Nephron (organoid): ENCODE results near the gene OBP2A.

Experiments
- H3K27ac Mint-ChIP-seq, 3 experiments: 2 replicates each; pipeline ENCODE4 v1.8.0; 2020; ENCODE audit warnings: mixed read lengths in 3 of 3, mild to moderate bottlenecking in 2 of 3, moderate library complexity in 1 of 3
- H3K27me3 Mint-ChIP-seq: 2 replicates; pipeline ENCODE4 v1.8.0; 2021; ENCODE audit warnings: low read depth, mild to moderate bottlenecking, moderate library complexity, mixed read lengths
- H3K36me3 Mint-ChIP-seq: 2 replicates; pipeline ENCODE4 v1.8.0; 2020; ENCODE audit warnings: low read depth, mixed read lengths
- H3K4me1 Mint-ChIP-seq: 2 replicates; pipeline ENCODE4 v1.8.0; 2020; ENCODE audit warnings: mixed read lengths
- H3K4me3 Mint-ChIP-seq, 3 experiments: 2 replicates each; pipeline ENCODE4 v1.8.0; 2020; ENCODE audit warnings: mild to moderate bottlenecking in 3 of 3, mixed read lengths in 3 of 3, moderate library complexity in 2 of 3
- H3K9me3 Mint-ChIP-seq: 2 replicates; pipeline ENCODE4 v1.8.0; 2020; ENCODE audit warnings: mixed read lengths
- CTCF ChIP-seq, 3 experiments: fragments of 200-600 bp; sonication (generic); IDR thresholded peaks; one replicate each; pipeline ENCODE4 v1.5.0; 2021; ENCODE audit warnings: antibody characterized with exemption in 3 of 3; ENCODE audit not compliant: unreplicated experiment in 3 of 3

Gene OBP2A

DNA sequence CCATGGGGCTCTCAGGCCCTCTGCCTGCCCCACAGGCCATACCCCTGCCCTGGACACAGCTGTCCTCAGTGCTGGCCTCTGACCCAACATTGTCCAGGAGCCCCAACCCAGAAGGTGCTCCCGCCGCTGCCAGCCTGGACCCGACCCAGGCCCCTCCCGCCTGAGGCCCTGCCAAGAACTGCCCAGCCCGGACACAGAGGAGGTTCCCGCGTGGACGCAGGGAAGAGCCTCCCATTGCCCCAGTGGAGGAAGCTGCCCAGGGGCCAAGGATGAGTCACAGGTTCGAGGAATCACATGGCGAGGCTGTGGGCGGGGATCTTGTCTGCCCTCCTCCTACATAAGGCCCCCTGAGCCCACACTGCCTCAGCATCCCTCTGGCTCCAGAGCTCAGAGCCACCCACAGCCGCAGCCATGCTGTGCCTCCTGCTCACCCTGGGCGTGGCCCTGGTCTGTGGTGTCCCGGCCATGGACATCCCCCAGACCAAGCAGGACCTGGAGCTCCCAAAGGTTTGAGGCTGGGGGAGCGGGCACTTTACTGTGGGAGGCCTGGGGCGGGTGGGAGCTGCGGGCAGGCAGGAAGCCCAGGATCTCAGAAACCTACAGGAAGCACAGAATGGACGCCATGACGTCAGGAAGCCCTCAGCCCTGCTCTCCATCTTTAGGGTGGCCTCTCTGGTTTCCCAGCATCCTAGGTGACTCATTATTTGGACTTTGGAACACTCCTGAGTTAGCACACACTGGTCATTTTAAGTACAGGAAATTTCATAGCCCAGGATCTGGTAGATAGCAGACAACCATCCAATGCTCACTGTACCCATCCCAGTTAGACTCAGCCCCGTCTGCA is 15.7 kb downstream of the OBP2A start, which contains the start of gene PAEP:
PAEP (plus strand) TSS at position 366 of the 844 bp plus-strand sequence.
- Mint-ChIP-seq H3K36me3 (no peaks in the 10 kb centered on the region), H3K4me3 (no peak within 1 kb of the TSS), H3K4me1 (no peaks in the 10 kb centered on the region), H3K27me3 (peaks cover 12% of the 10 kb centered on the region), H3K9me3 (peaks cover 4% of the 10 kb centered on the region), H3K27ac (no peak within 1 kb of the TSS)
- TF ChIP-seq CTCF (IDR thresholded peaks at IDR 0.05; ENCODE audit: unreplicated experiment in 3 of 3), result no peak

DNA sequence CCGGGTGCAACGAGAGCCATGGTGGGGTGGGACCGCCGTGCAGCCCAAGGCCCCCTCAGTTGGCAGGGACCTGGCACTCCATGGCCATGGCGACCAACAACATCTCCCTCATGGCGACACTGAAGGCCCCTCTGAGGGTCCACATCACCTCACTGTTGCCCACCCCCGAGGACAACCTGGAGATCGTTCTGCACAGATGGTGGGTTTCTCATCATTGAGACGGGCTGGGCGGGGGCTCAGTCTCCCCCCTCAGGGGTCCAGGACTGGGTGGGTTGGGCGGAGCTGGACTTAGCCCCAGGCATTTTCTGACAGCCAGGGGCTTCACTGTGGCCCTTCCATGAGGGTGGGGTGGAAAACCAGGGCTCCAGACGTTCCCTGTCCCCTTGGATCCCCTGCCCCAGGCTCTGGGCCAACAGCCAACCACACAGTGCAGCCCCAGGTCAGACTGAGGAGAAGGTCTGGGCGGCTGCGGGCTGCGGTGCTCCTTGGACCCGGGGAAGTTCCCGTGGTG is 16.4 kb downstream of the OBP2A start:
- Mint-ChIP-seq H3K27ac (no peak overlapping the region), H3K9me3 (peaks cover 4% of the 10 kb centered on the region), H3K4me3 (no peak overlapping the region), H3K27me3 (peaks cover 18% of the 10 kb centered on the region), H3K36me3 (no peaks in the 10 kb centered on the region), H3K4me1 (no peaks in the 10 kb centered on the region)
- no peak for TF ChIP-seq CTCF (IDR thresholded peaks at IDR 0.05; ENCODE audit: unreplicated experiment in 3 of 3)

GRCh38 chr9:135563039-135563476 is 17.1 kb downstream of the OBP2A start:
- Mint-ChIP-seq H3K36me3 (no peaks in the 10 kb centered on the region), H3K27ac (no peak overlapping the region), H3K4me3 (no peak overlapping the region), H3K27me3 (peaks cover 14% of the 10 kb centered on the region), H3K4me1 (no peaks in the 10 kb centered on the region), H3K9me3 (peaks cover 4% of the 10 kb centered on the region)
- TF ChIP-seq CTCF (IDR thresholded peaks at IDR 0.05; ENCODE audit: unreplicated experiment in 3 of 3), result no peak

DNA sequence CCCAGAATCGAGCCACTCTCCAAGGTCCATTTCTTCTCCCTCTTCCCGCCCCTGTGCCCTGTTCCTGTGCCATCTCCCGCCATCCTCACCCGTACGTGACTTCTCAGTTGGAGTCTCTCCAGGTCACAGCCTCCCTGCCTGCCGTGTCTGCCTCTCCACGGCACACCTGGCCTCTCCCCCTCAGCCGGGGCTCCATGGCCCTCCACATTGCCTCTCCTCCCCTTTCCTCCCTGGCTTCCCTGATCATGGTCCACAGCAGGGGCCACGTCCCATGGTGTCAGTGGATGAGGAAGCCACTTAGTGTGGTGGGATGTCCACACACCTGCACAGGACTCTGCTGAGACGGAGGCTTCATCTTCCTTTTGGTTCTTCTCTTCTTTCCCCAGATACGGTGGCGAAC is 17.9 kb downstream of the OBP2A start:
- Mint-ChIP-seq H3K27ac (no peak overlapping the region), H3K4me1 (no peaks in the 10 kb centered on the region), H3K4me3 (no peak overlapping the region), H3K36me3 (no peaks in the 10 kb centered on the region), H3K27me3 (peaks cover 10% of the 10 kb centered on the region), H3K9me3 (peaks cover 5% of the 10 kb centered on the region)
- TF ChIP-seq CTCF (IDR thresholded peaks at IDR 0.05; ENCODE audit: unreplicated experiment in 3 of 3), result no peak

DNA sequence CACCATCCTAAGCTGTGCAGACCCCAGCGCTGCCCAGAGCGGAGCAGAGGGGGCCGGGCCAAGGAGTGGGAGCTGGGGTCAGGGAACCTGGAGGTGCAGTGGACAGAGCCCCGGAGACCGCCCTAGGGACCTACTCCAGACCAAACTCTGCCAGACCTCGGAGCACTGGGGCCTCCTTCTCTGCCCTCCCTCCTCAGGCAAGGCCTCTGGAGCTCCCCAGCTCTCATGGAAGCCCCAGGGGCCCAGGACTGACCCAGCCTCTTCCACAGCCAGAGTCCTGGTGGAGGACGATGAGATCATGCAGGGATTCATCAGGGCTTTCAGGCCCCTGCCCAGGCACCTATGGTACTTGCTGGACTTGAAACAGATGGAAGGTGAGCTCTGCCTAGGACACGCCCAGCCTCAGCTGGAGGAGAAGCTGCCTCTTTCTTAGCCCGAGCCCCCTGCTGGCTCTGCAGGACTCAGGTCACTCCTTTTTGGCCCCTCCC is 19.3 kb downstream of the OBP2A start:
- H3K27me3 Mint-ChIP-seq, result peaks cover 10% of the 10 kb centered on the region
- no peaks in the 10 kb centered on the region for H3K4me1 Mint-ChIP-seq
- no peak overlapping the region for H3K27ac Mint-ChIP-seq
- peaks cover 9% of the 10 kb centered on the region for H3K9me3 Mint-ChIP-seq
- TF ChIP-seq CTCF (IDR thresholded peaks at IDR 0.05; ENCODE audit: unreplicated experiment in 3 of 3), result no peak
- H3K36me3 Mint-ChIP-seq, result no peaks in the 10 kb centered on the region
- H3K4me3 Mint-ChIP-seq, result no peak overlapping the region
